ENCODE results near the gene IER2. TPM values are rescaled to one million over a fixed set of nuclear protein-coding genes. Genes with fewer than 3 reads are reported as not detected.
"Not testable (repeated sequence)": the region's sequence is repeated elsewhere in the genome, so short reads cannot be mapped to it uniquely, and the experiment has no call there.

The IER2 gene
- total and polyA plus RNA-seq, 2 of the 4 experiments (the other 2 are of a cell fraction) = 7.7 to 102 TPM

- H3K23ac ChIP-seq (ENCODE audit: low read depth, low read length); H3K9ac ChIP-seq (ENCODE audit: low read depth, low read length); H2BK120ac ChIP-seq (ENCODE audit: low read depth, low read length); dilution Hi-C loops (cut with HindIII; ENCODE audit: low sequenced_read_pairs, unreplicated experiment); H2BK5ac ChIP-seq (ENCODE audit: low read depth, low read length, poor library complexity, severe bottlenecking); H3K9me1 ChIP-seq (ENCODE audit: insufficient read depth, low read length); H3K4ac ChIP-seq (ENCODE audit: low read depth, low read length); H2BK20ac ChIP-seq (ENCODE audit: low read depth, low read length); BruUV-seq (replicated peaks); H3K27me3 ChIP-seq (ENCODE audit: control insufficient read depth, insufficient read depth, low read length); H2AFZ ChIP-seq (replicated peaks; ENCODE audit: low read length, poor library complexity); H3K4me3 ChIP-seq (ENCODE audit: insufficient read depth, low read depth, low read length); H3K36me3 ChIP-seq (ENCODE audit: control insufficient read depth, insufficient read depth, low read length); in situ Hi-C loops (cut with MboI; ENCODE audit: low sequenced_read_pairs); H3K14ac ChIP-seq (replicated peaks; ENCODE audit: low read depth, low read length); H3K4me2 ChIP-seq (ENCODE audit: low read depth, low read length); ATAC-seq (ENCODE audit: low read depth); H2AK9ac ChIP-seq (replicated peaks; ENCODE audit: low read depth, low read length, poor library complexity); H4K8ac ChIP-seq (ENCODE audit: low read depth in 2 of 2, low read length in 2 of 2); H4K20me1 ChIP-seq (ENCODE audit: insufficient read depth, low read length); H3K9me3 ChIP-seq (ENCODE audit: control insufficient read depth, insufficient read depth, low read length); H2BK15ac ChIP-seq (ENCODE audit: low read depth, low read length); H3K79me1 ChIP-seq (ENCODE audit: low read depth in 1 of 2, low read length in 2 of 2); H4K91ac ChIP-seq (ENCODE audit: insufficient read depth, low read depth, low read length); H3K56ac ChIP-seq (ENCODE audit: extremely low read depth, insufficient read depth, low read length); DNase-seq; intact Hi-C loops (cut with micrococcal nuclease); H3K18ac ChIP-seq (ENCODE audit: low read depth, low read length); H2AK5ac ChIP-seq (ENCODE audit: low read depth, low read length); CTCF ChIA-PET; H3K27ac ChIP-seq (ENCODE audit: insufficient read depth, low read length); H4K5ac ChIP-seq (ENCODE audit: low read depth, low read length): not testable (repeated sequence)
- no CpG with 5 or more reads among the region's 5 CpGs for WGBS, 2 experiments (ENCODE audit: extremely low coverage in 2 of 2, insufficient read length in 1 of 2)
- POLR2A ChIA-PET (ENCODE audit: unreplicated experiment) = interaction anchor here (1.1 kb wide), 1 partner anchor 27 kb away, joined by 8 read pairs; the partner anchor contains the start of genes IER2 and STX10
- H3K4me1 ChIP-seq (ENCODE audit: control insufficient read depth, insufficient read depth, low read length) = peaks cover 11% of the 10 kb centered on the region
Observed at GRCh38 chr19:13177584-13177983, 27.4 kb downstream of the IER2 start.

DNA sequence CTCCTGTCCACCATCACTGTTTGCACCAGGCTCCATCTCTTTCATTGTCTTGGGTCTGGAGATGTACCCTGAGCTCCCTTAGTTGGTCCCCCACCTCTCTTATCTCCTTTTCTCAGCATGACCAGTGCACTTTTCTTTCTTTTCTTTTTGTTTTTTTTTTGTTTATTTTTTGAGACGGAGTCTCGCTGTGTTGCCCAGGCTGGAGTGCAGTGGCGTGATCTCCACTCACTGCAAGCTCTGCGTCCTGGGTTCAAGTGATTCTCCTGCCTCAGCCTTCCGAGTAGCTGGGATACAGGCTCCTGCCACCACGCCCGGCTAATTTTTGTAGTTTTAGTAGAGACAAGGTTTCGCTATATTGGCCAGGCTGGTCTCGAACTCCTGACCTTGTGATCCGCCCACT, 28.1 kb downstream of the IER2 start:
- H2BK20ac ChIP-seq (ENCODE audit: low read depth, low read length); dilution Hi-C loops (cut with HindIII; ENCODE audit: low sequenced_read_pairs, unreplicated experiment); H3K27me3 ChIP-seq (ENCODE audit: control insufficient read depth, insufficient read depth, low read length); ATAC-seq (ENCODE audit: low read depth); BruUV-seq (replicated peaks); H3K14ac ChIP-seq (replicated peaks; ENCODE audit: low read depth, low read length); H2BK5ac ChIP-seq (ENCODE audit: low read depth, low read length, poor library complexity, severe bottlenecking); H4K8ac ChIP-seq (ENCODE audit: low read depth in 2 of 2, low read length in 2 of 2); H2BK120ac ChIP-seq (ENCODE audit: low read depth, low read length); H3K23ac ChIP-seq (ENCODE audit: low read depth, low read length); H4K5ac ChIP-seq (ENCODE audit: low read depth, low read length); H3K18ac ChIP-seq (ENCODE audit: low read depth, low read length); H3K9me1 ChIP-seq (ENCODE audit: insufficient read depth, low read length); H3K9me3 ChIP-seq (ENCODE audit: control insufficient read depth, insufficient read depth, low read length); H4K20me1 ChIP-seq (ENCODE audit: insufficient read depth, low read length); H2BK15ac ChIP-seq (ENCODE audit: low read depth, low read length); POLR2A ChIA-PET (ENCODE audit: unreplicated experiment); H3K36me3 ChIP-seq (ENCODE audit: control insufficient read depth, insufficient read depth, low read length); intact Hi-C loops (cut with micrococcal nuclease); H4K91ac ChIP-seq (ENCODE audit: insufficient read depth, low read depth, low read length); CTCF ChIA-PET; DNase-seq; H3K56ac ChIP-seq (ENCODE audit: extremely low read depth, insufficient read depth, low read length); H2AK9ac ChIP-seq (replicated peaks; ENCODE audit: low read depth, low read length, poor library complexity); H3K4me2 ChIP-seq (ENCODE audit: low read depth, low read length); H3K4ac ChIP-seq (ENCODE audit: low read depth, low read length); in situ Hi-C loops (cut with MboI; ENCODE audit: low sequenced_read_pairs); H2AK5ac ChIP-seq (ENCODE audit: low read depth, low read length); H3K4me1 ChIP-seq (ENCODE audit: control insufficient read depth, insufficient read depth, low read length); H3K27ac ChIP-seq (ENCODE audit: insufficient read depth, low read length); H2AFZ ChIP-seq (replicated peaks; ENCODE audit: low read length, poor library complexity); H3K4me3 ChIP-seq (ENCODE audit: insufficient read depth, low read depth, low read length); H3K79me1 ChIP-seq (ENCODE audit: low read depth in 1 of 2, low read length in 2 of 2); H3K9ac ChIP-seq (ENCODE audit: low read depth, low read length): not testable (repeated sequence)
- 91% methylated on average over 4 of the region's 10 CpGs; no CpG with 5 or more reads in 1 of the 2 experiments for WGBS, 2 experiments (ENCODE audit: extremely low coverage in 2 of 2, insufficient read length in 1 of 2)

Data from IMR-90 (cell line).